Mucosa of stomach (tissue), 1 donor: Measurements from ENCODE around the gene IFNGR2.

ENCODE experiments used
- H3K27me3 ChIP-seq: one replicate; pipeline ENCODE4 v1.7.0; 2013; ENCODE audit warnings: mild to moderate bottlenecking, low read length; ENCODE audit not compliant: control insufficient read depth, insufficient read depth
- H3K36me3 ChIP-seq: one replicate; pipeline ENCODE4 v1.7.0; 2013; ENCODE audit warnings: low read length; ENCODE audit not compliant: control insufficient read depth, insufficient read depth
- H3K4me1 ChIP-seq: one replicate; pipeline ENCODE4 v1.7.0; 2013; ENCODE audit warnings: mild to moderate bottlenecking, low read length; ENCODE audit not compliant: control insufficient read depth, insufficient read depth
- H3K4me3 ChIP-seq: one replicate; pipeline ENCODE4 v1.7.0; 2013; ENCODE audit warnings: low read length
- H3K9ac ChIP-seq: one replicate; pipeline ENCODE4 v1.7.0; 2013; ENCODE audit warnings: mild to moderate bottlenecking, low read length, moderate library complexity
- H3K9me3 ChIP-seq: one replicate; pipeline ENCODE4 v1.7.0; 2013; ENCODE audit warnings: mild to moderate bottlenecking, low read length, moderate library complexity; ENCODE audit not compliant: control insufficient read depth
- donor health status: Pancreatic carcinoma.

Gene IFNGR2

GRCh38 chr21:33368124-33368523 is 35.1 kb upstream of the IFNGR2 start:
- H3K36me3 ChIP-seq, result no peaks in the 10 kb centered on the region
- peaks cover 7% of the 10 kb centered on the region for H3K9me3 ChIP-seq
- H3K4me3 ChIP-seq, result no peak overlapping the region
- peaks cover 14% of the 10 kb centered on the region for H3K4me1 ChIP-seq
- H3K27me3 ChIP-seq, result no peaks in the 10 kb centered on the region
- no peak overlapping the region for H3K9ac ChIP-seq

- Histone ChIP-seq H3K4me3 (no peak overlapping the region), H3K9me3 (peaks cover 7% of the 10 kb centered on the region), H3K36me3 (no peaks in the 10 kb centered on the region), H3K4me1 (peaks cover 14% of the 10 kb centered on the region), H3K9ac (no peak overlapping the region), H3K27me3 (no peaks in the 10 kb centered on the region)
Measured at GRCh38 chr21:33368576-33368975, 34.6 kb upstream of the IFNGR2 start.

- peaks cover 7% of the 10 kb centered on the region for H3K9me3 ChIP-seq
- H3K36me3 ChIP-seq, result no peaks in the 10 kb centered on the region
- no peak overlapping the region for H3K4me3 ChIP-seq
- no peak overlapping the region for H3K9ac ChIP-seq
- no peaks in the 10 kb centered on the region for H3K27me3 ChIP-seq
- peaks cover 17% of the 10 kb centered on the region for H3K4me1 ChIP-seq
Measured at GRCh38 chr21:33369586-33369985, 33.6 kb upstream of the IFNGR2 start.

GRCh38 chr21:33370305-33370704 is 32.9 kb upstream of the IFNGR2 start:
- no peak overlapping the region for H3K4me3 ChIP-seq
- no peaks in the 10 kb centered on the region for H3K27me3 ChIP-seq
- peaks cover 7% of the 10 kb centered on the region for H3K9me3 ChIP-seq
- H3K4me1 ChIP-seq, result peaks cover 17% of the 10 kb centered on the region
- no peak overlapping the region for H3K9ac ChIP-seq
- no peaks in the 10 kb centered on the region for H3K36me3 ChIP-seq

- H3K4me1 ChIP-seq, result peaks cover 13% of the 10 kb centered on the region
- no peak overlapping the region for H3K9ac ChIP-seq
- H3K36me3 ChIP-seq, result no peaks in the 10 kb centered on the region
- H3K27me3 ChIP-seq, result no peaks in the 10 kb centered on the region
- H3K4me3 ChIP-seq, result no peak overlapping the region
- peaks cover 7% of the 10 kb centered on the region for H3K9me3 ChIP-seq
Measured at GRCh38 chr21:33371366-33371765, 31.8 kb upstream of the IFNGR2 start.

- peaks cover 13% of the 10 kb centered on the region for H3K4me1 ChIP-seq
Measured at GRCh38 chr21:33372582-33372981, 30.6 kb upstream of the IFNGR2 start.

GRCh38 chr21:33373451-33373850 is 29.8 kb upstream of the IFNGR2 start:
- H3K9ac ChIP-seq, result no peak overlapping the region
- H3K4me1 ChIP-seq, result peaks cover 9% of the 10 kb centered on the region
- H3K4me3 ChIP-seq, result no peak overlapping the region
- no peaks in the 10 kb centered on the region for H3K36me3 ChIP-seq
- no peaks in the 10 kb centered on the region for H3K27me3 ChIP-seq
- no peaks in the 10 kb centered on the region for H3K9me3 ChIP-seq

More at GRCh38 chr21:33372582-33372981, 30.6 kb upstream of the IFNGR2 start:
- H3K9me3 ChIP-seq, result peaks cover under 1% of the 10 kb centered on the region
- H3K27me3 ChIP-seq, result no peaks in the 10 kb centered on the region
- no peak overlapping the region for H3K9ac ChIP-seq
- H3K36me3 ChIP-seq, result no peaks in the 10 kb centered on the region
- no peak overlapping the region for H3K4me3 ChIP-seq

GRCh38 chr21:33374080-33374449 is 29.1 kb upstream of the IFNGR2 start:
- Histone ChIP-seq H3K36me3 (no peaks in the 10 kb centered on the region), H3K4me3 (no peak overlapping the region), H3K4me1 (peaks cover 8% of the 10 kb centered on the region), H3K9me3 (no peaks in the 10 kb centered on the region), H3K9ac (no peak overlapping the region), H3K27me3 (no peaks in the 10 kb centered on the region)

- Histone ChIP-seq H3K36me3 (no peaks in the 10 kb centered on the region), H3K27me3 (no peaks in the 10 kb centered on the region), H3K4me1 (peaks cover 11% of the 10 kb centered on the region), H3K4me3 (no peak overlapping the region), H3K9ac (no peak overlapping the region), H3K9me3 (no peaks in the 10 kb centered on the region)
Measured at GRCh38 chr21:33374450-33375096, 28.6 kb upstream of the IFNGR2 start.

- peaks cover 17% of the 10 kb centered on the region for H3K4me1 ChIP-seq
- H3K9ac ChIP-seq, result no peak overlapping the region
Measured at GRCh38 chr21:33375101-33375644, 28.0 kb upstream of the IFNGR2 start.

GRCh38 chr21:33377221-33377920 is 25.8 kb upstream of the IFNGR2 start:
- Histone ChIP-seq H3K27me3 (no peaks in the 10 kb centered on the region), H3K4me3 (no peak overlapping the region), H3K4me1 (peaks cover 30% of the 10 kb centered on the region), H3K9me3 (no peaks in the 10 kb centered on the region), H3K36me3 (no peaks in the 10 kb centered on the region), H3K9ac (no peak overlapping the region)

More at GRCh38 chr21:33375101-33375644, 28.0 kb upstream of the IFNGR2 start:
- H3K4me3 ChIP-seq, result no peak overlapping the region
- no peaks in the 10 kb centered on the region for H3K27me3 ChIP-seq
- H3K36me3 ChIP-seq, result no peaks in the 10 kb centered on the region
- H3K9me3 ChIP-seq, result no peaks in the 10 kb centered on the region

- H3K36me3 ChIP-seq, result no peaks in the 10 kb centered on the region
- H3K9me3 ChIP-seq, result no peaks in the 10 kb centered on the region
- H3K27me3 ChIP-seq, result no peaks in the 10 kb centered on the region
- no peak overlapping the region for H3K9ac ChIP-seq
- no peak overlapping the region for H3K4me3 ChIP-seq
- H3K4me1 ChIP-seq, result peaks cover 37% of the 10 kb centered on the region
Measured at GRCh38 chr21:33378081-33378480, 25.1 kb upstream of the IFNGR2 start.
